Lung (tissue), 12 donors: ENCODE data around the gene PRDM1. TPM values are rescaled to one million over a fixed set of nuclear protein-coding genes. Genes with fewer than 3 reads are reported as not detected.
A peak's percentile ranks its signal among the peaks of the same experiment; 100 is the strongest.

Experiments
- ATAC-seq: fragments of 200-7000 bp; cut with Tn5 transposase; one replicate; pipeline ENCODE4 v1.9.1; 2020; ENCODE audit warnings: moderate number of reproducible peaks; ENCODE audit not compliant: insufficient read depth, low FRiP score
- DNase-seq, 3 donors: peaks; one replicate each; pipeline ENCODE4 v3.0.0-alpha.2; 2013 to 2017
- H3K27ac ChIP-seq, 2 donors: one replicate each; pipeline ENCODE4 v1.5.1; 2013; ENCODE audit warnings: mild to moderate bottlenecking in 2 of 2, moderate library complexity in 2 of 2, control low read depth in 1 of 2, inconsistent platforms in 1 of 2, low read depth in 1 of 2, low read length in 1 of 2
- H3K27me3 ChIP-seq, 3 donors: one replicate each; pipeline ENCODE4 v1.5.1; 2013; ENCODE audit warnings: low read length in 2 of 3; ENCODE audit not compliant: control insufficient read depth in 3 of 3, insufficient read depth in 3 of 3
- H3K36me3 ChIP-seq, 4 donors: one replicate each; pipeline ENCODE4 v1.5.1; 2013; ENCODE audit warnings: low read length in 4 of 4, mild to moderate bottlenecking in 1 of 4, moderate library complexity in 1 of 4; ENCODE audit not compliant: control insufficient read depth in 4 of 4, insufficient read depth in 4 of 4
- H3K4me1 ChIP-seq, 5 donors: one replicate each; pipeline ENCODE4 v1.5.1; 2013; ENCODE audit warnings: low read length in 5 of 5, mild to moderate bottlenecking in 2 of 5, moderate library complexity in 1 of 5; ENCODE audit not compliant: control insufficient read depth in 5 of 5, insufficient read depth in 5 of 5
- H3K4me3 ChIP-seq: one replicate; pipeline ENCODE4 v1.5.1; 2013; ENCODE audit warnings: mild to moderate bottlenecking, control low read depth, moderate library complexity
- H3K9ac ChIP-seq, 2 donors: one replicate each; pipeline ENCODE4 v1.5.1; 2013; ENCODE audit warnings: low read length in 2 of 2, control low read depth in 1 of 2; ENCODE audit not compliant: insufficient read depth in 1 of 2
- H3K9me3 ChIP-seq, 4 donors: one replicate each; pipeline ENCODE4 v1.5.1; 2013; ENCODE audit warnings: low read length in 3 of 4, mild to moderate bottlenecking in 1 of 4, moderate library complexity in 1 of 4; ENCODE audit not compliant: control insufficient read depth in 4 of 4, insufficient read depth in 3 of 4
- WGBS, 2 donors: extraction: QIAGEN DNeasy Blood & Tissue Kit; methylation state at CpG; one replicate each; pipeline ENCODE4 v1.1.7; 2013; 5-methylcytosine and 5-hydroxymethylcytosine counted together
- polyA plus RNA-seq, 2 donors: library from polyadenylated mRNA; stranded (reverse); fragments of 200-250 nt; gene quantifications; one replicate each; pipeline ENCODE4 v1.2.1, GENCODE V29; 2013
- total RNA-seq, 2 donors: library from RNA; depleted of rRNA in 1 of 2; stranded (reverse); fragments of >200 nt in 1 of 2; gene quantifications; one replicate each; pipeline ENCODE4 v1.2.1, GENCODE V29; 2014 to 2021
- TF ChIP-seq, protein P1 (sequence below): IDR thresholded peaks from 2 replicates; pipeline ENCODE4 v1.5.1; 2012; ENCODE audit warnings: mild to moderate bottlenecking; ENCODE audit errors: control extremely low read depth, extremely low read depth
- donor health status: control.
- donor health status: control.
- donor health status: Bipolar disorder and iron deficiency.
- donor health status: healthy.
- donor health status: DM: yes; HTN: yes; CAD: no.

The PRDM1 gene
- total and polyA plus RNA-seq, 4 donors, result 2.3 to 12.4 (median 8.8) TPM

DNA sequence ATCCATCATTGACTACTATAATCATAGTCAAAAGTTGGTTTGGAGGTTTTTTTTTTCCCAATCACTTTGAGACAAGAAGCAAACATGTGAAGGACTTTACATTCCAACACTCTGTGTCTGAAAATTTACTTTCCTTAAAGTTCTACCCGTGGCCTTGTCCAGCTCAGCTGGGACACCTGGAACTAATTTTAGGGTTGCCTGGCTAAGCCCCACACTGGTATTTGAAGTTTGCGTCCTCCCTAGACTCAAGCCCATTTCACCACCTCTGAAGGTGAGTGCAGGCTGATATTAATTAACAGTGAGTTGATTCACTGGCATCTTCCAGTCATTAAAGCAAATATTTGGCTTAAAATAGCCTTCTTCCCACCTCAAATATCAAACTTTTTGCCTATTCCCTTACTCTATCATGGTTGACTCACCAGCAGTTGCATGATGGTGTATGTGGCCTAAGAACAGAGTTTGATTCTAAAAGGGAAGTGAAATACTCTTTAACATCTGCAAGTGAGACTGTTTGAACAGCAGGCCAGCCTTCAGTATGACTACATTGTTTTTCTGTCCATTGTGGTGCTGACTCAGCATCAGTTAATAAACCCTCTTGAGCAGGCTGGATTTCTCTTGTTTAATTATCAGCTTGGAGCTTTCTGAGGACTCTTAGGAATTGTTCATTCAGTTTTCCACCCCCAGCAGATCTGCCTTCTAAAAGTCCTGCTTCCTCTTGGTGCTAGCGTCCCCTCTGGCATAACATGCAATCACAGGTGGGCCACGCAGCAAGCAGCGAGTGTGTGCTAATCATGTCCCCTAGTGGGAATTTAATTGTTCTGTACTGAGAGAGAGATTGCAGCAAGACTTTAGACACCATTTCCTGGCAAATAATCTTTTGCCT, 1.8 kb upstream of the PRDM1 start:
- Histone ChIP-seq H3K4me1 (peaks cover 0 to 23% (median 11%) of the 10 kb centered on the region in 5 donors), H3K27me3 (peaks cover 0 to 58% (median 35%) of the 10 kb centered on the region in 3 donors), H3K9me3 (no peaks in the 10 kb centered on the region), H3K36me3 (no peaks in the 10 kb centered on the region), H3K4me3 (no peak overlapping the region), H3K9ac (no peak overlapping the region), H3K27ac (peak overlapping the region in 1 of 2 donors; percentile 64)
- WGBS, 2 donors, result 48 to 59% methylated on average over 5 of the region's 5 CpGs
- TF ChIP-seq, protein P1, sequence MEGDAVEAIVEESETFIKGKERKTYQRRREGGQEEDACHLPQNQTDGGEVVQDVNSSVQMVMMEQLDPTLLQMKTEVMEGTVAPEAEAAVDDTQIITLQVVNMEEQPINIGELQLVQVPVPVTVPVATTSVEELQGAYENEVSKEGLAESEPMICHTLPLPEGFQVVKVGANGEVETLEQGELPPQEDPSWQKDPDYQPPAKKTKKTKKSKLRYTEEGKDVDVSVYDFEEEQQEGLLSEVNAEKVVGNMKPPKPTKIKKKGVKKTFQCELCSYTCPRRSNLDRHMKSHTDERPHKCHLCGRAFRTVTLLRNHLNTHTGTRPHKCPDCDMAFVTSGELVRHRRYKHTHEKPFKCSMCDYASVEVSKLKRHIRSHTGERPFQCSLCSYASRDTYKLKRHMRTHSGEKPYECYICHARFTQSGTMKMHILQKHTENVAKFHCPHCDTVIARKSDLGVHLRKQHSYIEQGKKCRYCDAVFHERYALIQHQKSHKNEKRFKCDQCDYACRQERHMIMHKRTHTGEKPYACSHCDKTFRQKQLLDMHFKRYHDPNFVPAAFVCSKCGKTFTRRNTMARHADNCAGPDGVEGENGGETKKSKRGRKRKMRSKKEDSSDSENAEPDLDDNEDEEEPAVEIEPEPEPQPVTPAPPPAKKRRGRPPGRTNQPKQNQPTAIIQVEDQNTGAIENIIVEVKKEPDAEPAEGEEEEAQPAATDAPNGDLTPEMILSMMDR, result no peak
- ATAC-seq (no peak), DNase-seq (peak; percentile 26 to 47 (median 44))

DNA sequence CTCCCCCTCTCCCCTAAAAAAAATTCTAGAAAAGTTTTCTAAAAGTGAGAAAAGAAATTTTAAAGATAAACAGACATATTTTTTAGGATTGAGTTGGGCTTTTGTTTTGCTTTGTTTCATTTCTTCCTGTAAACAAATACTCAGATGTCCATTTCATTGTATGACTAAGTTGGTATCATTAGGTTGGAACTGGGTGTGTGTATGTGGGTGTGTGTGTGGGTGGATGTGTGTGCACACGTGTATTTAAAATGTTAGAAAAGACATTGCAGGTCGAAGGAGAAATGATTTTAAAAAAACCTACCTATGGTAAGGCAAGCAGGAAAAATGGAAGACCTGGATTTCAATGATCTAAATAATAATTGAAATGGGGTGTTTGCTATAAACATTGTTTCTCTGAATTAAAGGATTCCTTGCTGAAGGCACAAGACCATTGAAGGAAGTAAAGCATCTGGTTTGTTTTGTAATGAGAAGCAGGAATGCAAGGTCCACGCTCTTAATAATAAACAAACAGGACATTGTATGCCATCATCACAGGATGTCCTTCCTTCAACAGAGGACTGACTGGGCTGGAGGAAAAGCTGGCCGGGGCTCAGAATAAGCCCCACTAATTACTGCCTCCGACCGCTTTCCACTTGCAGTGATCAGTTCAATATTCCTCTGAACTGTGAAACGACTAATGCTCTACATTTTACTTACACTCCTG, 996 bp upstream of the PRDM1 start:
- Histone ChIP-seq H3K36me3 (no peaks in the 10 kb centered on the region), H3K9ac (no peak overlapping the region), H3K4me3 (no peak overlapping the region), H3K27ac (no peak overlapping the region), H3K9me3 (no peaks in the 10 kb centered on the region), H3K27me3 (peaks cover 0 to 62% (median 39%) of the 10 kb centered on the region in 3 donors), H3K4me1 (peaks cover 0 to 23% (median 11%) of the 10 kb centered on the region in 5 donors)
- ATAC-seq (no peak), DNase-seq (no peak)
- WGBS, 2 donors, result 35% methylated on average over 7 of the region's 7 CpGs
- TF ChIP-seq, protein P1, result no peak

DNA sequence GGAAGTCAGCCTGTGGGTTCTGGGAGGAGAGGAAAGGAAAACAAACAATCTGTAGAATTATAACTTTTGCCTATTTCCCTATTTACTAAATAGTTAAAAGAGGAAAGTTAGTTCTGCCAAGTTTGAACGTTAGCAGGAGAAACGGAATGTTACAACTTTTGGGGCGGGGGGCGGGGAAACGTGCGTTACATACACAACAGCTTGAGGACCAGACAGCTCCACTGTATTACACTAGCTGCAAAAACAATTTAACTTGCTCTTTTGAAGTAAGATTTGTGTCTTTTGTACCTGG, 498 bp upstream of the PRDM1 start:
- Histone ChIP-seq H3K4me1 (peaks cover 0 to 23% (median 11%) of the 10 kb centered on the region in 5 donors), H3K9ac (no peak overlapping the region), H3K36me3 (no peaks in the 10 kb centered on the region), H3K4me3 (peak overlapping the region; percentile 3), H3K9me3 (no peaks in the 10 kb centered on the region), H3K27ac (peak overlapping the region; percentile 14 to 78), H3K27me3 (peaks cover 0 to 61% (median 39%) of the 10 kb centered on the region in 3 donors)
- TF ChIP-seq, protein P1, result no peak
- peak in 1 of 3 donors; percentile 49 for DNase-seq
- ATAC-seq, result no peak
- WGBS, 2 donors, result 4 to 6% methylated on average over 6 of the region's 6 CpGs
